PFSK-1 (cell line): ENCODE data around the gene SCUBE2.

Source experiments
- FOXP2 ChIP-seq: optimal IDR thresholded peaks from 2 replicates; pipeline ENCODE3; 2011; ENCODE audit warnings: borderline replicate concordance, control low read depth, inconsistent platforms; ENCODE audit not compliant: insufficient read depth; ENCODE audit errors: extremely low read length, extremely low read depth
- POLR2AphosphoS5 ChIP-seq: IDR thresholded peaks from 2 replicates; pipeline ENCODE4 v1.6.1; 2012; ENCODE audit warnings: low read depth, mild to moderate bottlenecking, control low read depth, low read length, moderate library complexity
- REST ChIP-seq, 2 experiments: IDR thresholded peaks; 2 replicates each; pipeline versions ENCODE4 v1.6.1 to v1.8.0; 2011 to 2012; ENCODE audit warnings: low read depth in 2 of 2, low read length in 2 of 2, control low read depth in 1 of 2, inconsistent platforms in 1 of 2, mild to moderate bottlenecking in 1 of 2, moderate library complexity in 1 of 2; ENCODE audit not compliant: insufficient read depth in 1 of 2
- SIN3A ChIP-seq: IDR thresholded peaks from 2 replicates; pipeline ENCODE4 v1.6.1; 2012; ENCODE audit warnings: mild to moderate bottlenecking, low read length, moderate library complexity, borderline replicate concordance; ENCODE audit not compliant: insufficient read depth
- TAF1 ChIP-seq: IDR thresholded peaks from 2 replicates; pipeline ENCODE4 v1.6.1; 2012; ENCODE audit warnings: low read length, control low read depth, borderline replicate concordance; ENCODE audit not compliant: insufficient read depth

SCUBE2 gene

GRCh38 chr11:9121469-9121796 lies 30.0 kb upstream of the SCUBE2 start:
- TF ChIP-seq POLR2AphosphoS5 = no peak
- no peak for TF ChIP-seq TAF1
- no peak for TF ChIP-seq SIN3A
- TF ChIP-seq REST (IDR thresholded peaks at IDR 0.05; ENCODE audit: insufficient read depth in 1 of 2, low read depth in 2 of 2, low read length in 2 of 2) = no peak
- no peak for TF ChIP-seq FOXP2

GRCh38 chr11:9120664-9121468 lies 29.5 kb upstream of the SCUBE2 start:
- TF ChIP-seq SIN3A = no peak
- no peak for TF ChIP-seq TAF1
- TF ChIP-seq FOXP2 = no peak
- TF ChIP-seq REST (IDR thresholded peaks at IDR 0.05; ENCODE audit: insufficient read depth in 1 of 2, low read depth in 2 of 2, low read length in 2 of 2) = no peak
- no peak for TF ChIP-seq POLR2AphosphoS5

GRCh38 chr11:9118277-9118676 lies 26.9 kb upstream of the SCUBE2 start:
- TF ChIP-seq FOXP2 = no peak
- TF ChIP-seq TAF1 = no peak
- no peak for TF ChIP-seq REST (IDR thresholded peaks at IDR 0.05; ENCODE audit: insufficient read depth in 1 of 2, low read depth in 2 of 2, low read length in 2 of 2)
- no peak for TF ChIP-seq POLR2AphosphoS5
- no peak for TF ChIP-seq SIN3A

- TF ChIP-seq SIN3A = no peak
- no peak for TF ChIP-seq REST (IDR thresholded peaks at IDR 0.05; ENCODE audit: insufficient read depth in 1 of 2, low read depth in 2 of 2, low read length in 2 of 2)
- TF ChIP-seq FOXP2 = no peak
- TF ChIP-seq POLR2AphosphoS5 = no peak
- no peak for TF ChIP-seq TAF1
Measured at GRCh38 chr11:9112075-9112474, 20.7 kb upstream of the SCUBE2 start.
